ENCODE results near the gene GNAT1. TPM values are rescaled to one million over a fixed set of nuclear protein-coding genes. Genes with fewer than 3 reads are reported as not detected.

The GNAT1 gene
- total and polyA plus RNA-seq, 2 donors (not counting 1 experiment from before 2014, with no cell fraction given): not detected

- Mint-ChIP-seq H3K9me3 (ENCODE audit: insufficient read depth) (no peaks in the 10 kb centered on the region), H3K27ac (no peak overlapping the region), H3K27me3 (peaks cover 13% of the 10 kb centered on the region), H3K4me3 (no peak overlapping the region), H3K4me1 (no peaks in the 10 kb centered on the region)
- no peak overlapping the region for H3K4me3 ChIP-seq (ENCODE audit: control extremely low read depth in 1 of 5, extremely low read depth in 1 of 5, insufficient read depth in 1 of 5, low read depth in 2 of 5, low read length in 4 of 5)
- ATAC-seq (ENCODE audit: low read depth) (no peak), DNase-seq (no peak)
- CTCF ChIA-PET: no interaction called here
- no peaks in the 10 kb centered on the region for H4K20me1 ChIP-seq (ENCODE audit: control insufficient read depth, insufficient read depth, low read length, poor library complexity, severe bottlenecking)
- intact Hi-C loops (cut with micrococcal nuclease): no loop called here
- no peak overlapping the region for H3K27ac ChIP-seq (ENCODE audit: low read length in 2 of 2)
- H3K4me1 ChIP-seq (ENCODE audit: control insufficient read depth in 2 of 2, insufficient read depth in 2 of 2, low read length in 2 of 2): no peaks in the 10 kb centered on the region
- no peak for TF ChIP-seq EZH2 (IDR thresholded peaks at IDR 0.05; ENCODE audit: borderline replicate concordance, insufficient read depth, low read depth, low read length, poor library complexity, severe bottlenecking)
- no peak for TF ChIP-seq CTCF (IDR thresholded peaks at IDR 0.05)
- H3K79me2 ChIP-seq (ENCODE audit: control insufficient read depth, insufficient read depth, low read length): no peaks in the 10 kb centered on the region
- H3K27me3 ChIP-seq (replicated peaks in 1 of 4; ENCODE audit: control extremely low read depth in 1 of 4, control insufficient read depth in 3 of 4, insufficient read depth in 4 of 4, low read length in 3 of 4): peaks cover 0 to 10% (median under 1%) of the 10 kb centered on the region in 4 experiments
- no peak overlapping the region for H3K4me2 ChIP-seq (replicated peaks; ENCODE audit: low read depth, low read length, poor library complexity, severe bottlenecking)
- POLR2A ChIA-PET: no interaction called here
- H2AFZ ChIP-seq (ENCODE audit: insufficient read depth, low read depth, low read length, poor library complexity, severe bottlenecking): no peak overlapping the region
- H3K9me3 ChIP-seq (ENCODE audit: control extremely low read depth in 1 of 3, control insufficient read depth in 2 of 3, insufficient read depth in 1 of 3, low read length in 2 of 3): no peaks in the 10 kb centered on the region
- no peak overlapping the region for H3K9ac ChIP-seq (ENCODE audit: low read length)
- H3K36me3 ChIP-seq (replicated peaks in 1 of 2; ENCODE audit: control extremely low read depth in 1 of 2, control insufficient read depth in 1 of 2, extremely low read depth in 1 of 2, insufficient read depth in 2 of 2, low read length in 1 of 2): no peaks in the 10 kb centered on the region
- WGBS (ENCODE audit: insufficient coverage): 87% methylated on average over 5 of the region's 5 CpGs
Observed at GRCh38 chr3:50162034-50162883, 29.2 kb upstream of the GNAT1 start.
